ENCODE measurements around the gene RET.

DNA sequence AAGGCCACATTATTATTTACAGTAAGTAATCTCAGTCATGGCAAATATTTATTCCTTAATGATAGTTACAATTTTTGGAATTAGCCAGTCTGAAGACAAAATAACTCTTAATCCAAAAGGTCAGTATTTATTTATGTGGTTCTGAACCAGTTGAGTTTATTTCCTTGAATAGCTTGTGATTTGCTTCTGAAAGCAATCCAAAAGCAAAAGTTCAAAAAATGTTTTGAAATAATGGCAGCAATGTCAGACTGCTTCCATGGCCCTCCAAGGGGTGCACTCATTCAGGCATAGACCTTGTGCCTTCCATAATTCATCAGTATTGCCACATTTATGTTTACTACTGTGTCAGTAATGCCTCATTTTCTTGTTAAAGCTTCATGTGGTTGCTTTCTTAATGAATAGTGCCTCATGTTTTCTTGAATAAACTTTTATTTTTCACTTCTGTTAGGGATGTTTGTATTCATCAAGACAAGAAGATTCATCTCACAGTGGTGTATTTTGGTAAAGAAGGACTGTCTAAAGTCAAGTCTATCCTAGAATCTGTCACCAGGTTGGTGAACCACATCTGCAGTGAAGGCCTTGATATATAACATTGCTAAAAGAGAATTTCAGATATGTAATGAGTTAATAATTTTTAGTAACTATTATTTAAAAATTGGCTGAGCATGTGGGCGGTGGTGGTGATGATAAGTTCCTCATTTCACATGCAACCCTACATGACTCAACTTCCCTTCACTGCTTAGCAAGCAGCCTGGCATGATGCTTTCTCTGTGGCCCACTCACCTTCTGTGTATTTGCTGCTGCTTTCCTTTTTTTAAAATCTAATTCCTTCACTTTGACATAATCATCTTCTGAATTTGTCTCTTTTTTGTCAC, 83.4 kb downstream of the RET start:
- TF ChIP-seq, protein P1, sequence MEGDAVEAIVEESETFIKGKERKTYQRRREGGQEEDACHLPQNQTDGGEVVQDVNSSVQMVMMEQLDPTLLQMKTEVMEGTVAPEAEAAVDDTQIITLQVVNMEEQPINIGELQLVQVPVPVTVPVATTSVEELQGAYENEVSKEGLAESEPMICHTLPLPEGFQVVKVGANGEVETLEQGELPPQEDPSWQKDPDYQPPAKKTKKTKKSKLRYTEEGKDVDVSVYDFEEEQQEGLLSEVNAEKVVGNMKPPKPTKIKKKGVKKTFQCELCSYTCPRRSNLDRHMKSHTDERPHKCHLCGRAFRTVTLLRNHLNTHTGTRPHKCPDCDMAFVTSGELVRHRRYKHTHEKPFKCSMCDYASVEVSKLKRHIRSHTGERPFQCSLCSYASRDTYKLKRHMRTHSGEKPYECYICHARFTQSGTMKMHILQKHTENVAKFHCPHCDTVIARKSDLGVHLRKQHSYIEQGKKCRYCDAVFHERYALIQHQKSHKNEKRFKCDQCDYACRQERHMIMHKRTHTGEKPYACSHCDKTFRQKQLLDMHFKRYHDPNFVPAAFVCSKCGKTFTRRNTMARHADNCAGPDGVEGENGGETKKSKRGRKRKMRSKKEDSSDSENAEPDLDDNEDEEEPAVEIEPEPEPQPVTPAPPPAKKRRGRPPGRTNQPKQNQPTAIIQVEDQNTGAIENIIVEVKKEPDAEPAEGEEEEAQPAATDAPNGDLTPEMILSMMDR (conservative IDR thresholded peaks at IDR 0.05; ENCODE audit: low read depth, low read length) = no peak
- no peak for TF ChIP-seq EZH2 (IDR thresholded peaks at IDR 0.05; ENCODE audit: borderline replicate concordance, low read depth, low read length, poor library complexity, severe bottlenecking)
